ENCODE measurements around the gene NME1. TPM values are rescaled to one million over a fixed set of nuclear protein-coding genes. Genes with fewer than 3 reads are reported as not detected.
A peak's percentile ranks its signal among the peaks of the same experiment; 100 is the strongest.

NME1 gene
- polyA plus RNA-seq, 2 of the 4 experiments (the other 2 are of a cell fraction) = 542 to 782 TPM

DNA sequence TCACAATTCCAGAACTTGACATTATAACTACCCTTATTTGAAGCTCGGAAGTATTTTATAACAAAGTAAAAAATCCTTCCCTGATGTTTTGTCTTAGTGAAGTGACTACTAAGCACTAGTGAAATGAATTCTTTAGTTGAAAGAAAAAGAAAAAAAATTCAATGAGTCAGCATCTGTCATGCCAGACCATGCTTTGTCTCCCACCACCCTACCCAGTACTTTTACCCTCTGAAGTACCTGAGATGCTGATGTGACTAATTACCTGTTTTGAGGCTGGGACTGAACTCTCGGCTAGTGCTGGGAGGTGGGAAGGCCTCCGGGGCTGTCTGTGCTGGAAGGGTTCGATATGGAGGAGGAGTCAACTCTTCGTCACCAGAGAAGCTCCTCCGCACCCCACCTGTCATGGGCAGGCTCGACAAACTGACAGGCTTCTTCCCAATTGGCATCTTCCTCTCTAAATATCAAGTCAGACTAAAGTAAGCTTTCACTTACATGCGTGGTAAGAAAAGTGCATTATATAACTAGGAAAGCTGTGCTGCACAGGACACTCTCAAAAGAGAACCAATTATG lies 32.5 kb downstream of the NME1 start:
- no peak for DNase-seq (ENCODE audit: low read depth in 1 of 2, low spot score in 1 of 2)
- no peaks in the 10 kb centered on the region for H3K4me1 ChIP-seq
- ATAC-seq = no peak
- 93% methylated on average over 8 of the region's 8 CpGs for WGBS (ENCODE audit: missing lambda C conversion rate)
- H3K9me3 ChIP-seq = no peaks in the 10 kb centered on the region
- H3K4me3 ChIP-seq = no peak overlapping the region
- no peak overlapping the region for H3K4me2 ChIP-seq
- H3K27ac ChIP-seq = no peak overlapping the region
- CTCF ChIA-PET = interaction anchor here (1.5 to 1.7 kb wide), 3 partner anchors 9 to 12 kb away, joined by 4 to 6 read pairs (median 4); no protein-coding TSS in a partner anchor
- TF ChIP-seq, protein P1, sequence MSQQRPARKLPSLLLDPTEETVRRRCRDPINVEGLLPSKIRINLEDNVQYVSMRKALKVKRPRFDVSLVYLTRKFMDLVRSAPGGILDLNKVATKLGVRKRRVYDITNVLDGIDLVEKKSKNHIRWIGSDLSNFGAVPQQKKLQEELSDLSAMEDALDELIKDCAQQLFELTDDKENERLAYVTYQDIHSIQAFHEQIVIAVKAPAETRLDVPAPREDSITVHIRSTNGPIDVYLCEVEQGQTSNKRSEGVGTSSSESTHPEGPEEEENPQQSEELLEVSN (IDR thresholded peaks at IDR 0.05; ENCODE audit: borderline replicate concordance, low read depth) = no peak
- TF ChIP-seq HOXB5 (CRISPR knock-in tag; IDR thresholded peaks at IDR 0.05) = no peak
- TF ChIP-seq MAFK (IDR thresholded peaks at IDR 0.05; ENCODE audit: partially characterized antibody) = peak; percentile 86
- FAIRE-seq = no peak
- POLR2A ChIA-PET = interaction anchor here (0.6 kb wide), 1 partner anchor 681 kb away, joined by 3 read pairs; no protein-coding TSS in a partner anchor

DNA sequence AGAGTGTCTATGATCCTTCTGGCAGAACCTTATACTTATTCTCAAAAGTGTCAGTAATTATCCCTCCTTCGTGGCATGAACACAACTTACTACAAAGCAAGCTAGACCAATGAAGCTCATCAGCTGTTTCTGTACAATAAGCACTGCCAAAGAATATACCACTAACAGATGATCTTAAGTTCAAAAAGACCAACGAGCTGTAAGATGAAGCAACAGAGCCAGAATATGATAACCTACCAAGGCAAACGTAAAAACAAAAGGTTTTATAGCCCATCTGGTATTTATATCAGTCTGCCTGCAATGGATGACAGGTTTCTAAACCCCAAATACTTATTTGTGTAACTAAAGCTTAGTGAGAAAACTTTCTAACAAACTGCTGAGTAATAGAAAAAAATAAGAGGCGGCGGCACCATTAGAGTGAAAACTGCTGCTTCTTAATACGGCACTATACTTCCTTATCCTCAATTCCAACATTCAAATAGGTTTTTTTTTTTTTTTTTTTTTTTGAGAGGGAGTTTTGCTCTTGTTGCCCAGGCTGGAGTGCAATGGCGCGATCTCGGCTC lies 35.0 kb downstream of the NME1 start:
- H3K27ac ChIP-seq = no peak overlapping the region
- no peaks in the 10 kb centered on the region for H3K9me3 ChIP-seq
- ChIA-PET CTCF (interaction anchor here (1.2 kb wide), 1 partner anchor 35 kb away, joined by 4 read pairs; the partner anchor contains the start of gene NME1), POLR2A (no interaction called here)
- TF ChIP-seq HOXB13 (CRISPR knock-in tag; IDR thresholded peaks at IDR 0.05; ENCODE audit: low read depth) (no peak), FOSB (CRISPR knock-in tag; IDR thresholded peaks at IDR 0.05) (no peak), MAFK (IDR thresholded peaks at IDR 0.05; ENCODE audit: partially characterized antibody) (peak; percentile 68), RAD21 (conservative IDR thresholded peaks at IDR 0.05 in 1 of 2, IDR thresholded peaks at IDR 0.05 in 1 of 2) (no peak)
- no peaks in the 10 kb centered on the region for H3K4me1 ChIP-seq
- DNase-seq (ENCODE audit: low read depth in 1 of 2, low spot score in 1 of 2) (no peak), ATAC-seq (no peak), FAIRE-seq (no peak)
- H3K4me3 ChIP-seq = no peak overlapping the region
- WGBS (ENCODE audit: missing lambda C conversion rate) = 91% methylated on average over 9 of the region's 9 CpGs
- H3K4me2 ChIP-seq = no peak overlapping the region

DNA sequence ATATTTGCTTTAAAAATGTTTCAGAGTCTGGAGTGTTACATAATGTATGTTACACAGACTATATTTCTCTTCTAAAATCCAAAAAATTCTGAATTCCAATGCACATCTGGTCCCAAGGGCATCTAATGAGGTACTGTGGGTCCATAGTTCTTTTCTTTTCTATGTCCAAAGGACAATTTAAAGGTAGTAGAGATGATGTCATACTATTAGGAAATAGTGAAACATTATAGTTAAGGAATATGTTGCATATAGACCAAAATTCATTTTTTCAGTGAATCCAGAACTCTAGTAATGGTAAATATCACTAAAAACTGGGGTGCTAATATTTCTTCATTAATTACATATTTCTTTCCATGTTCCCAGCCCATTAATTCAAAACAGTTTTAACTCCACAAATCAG lies 35.8 kb downstream of the NME1 start:
- Histone ChIP-seq H3K4me3 (no peak overlapping the region), H3K9me3 (no peaks in the 10 kb centered on the region), H3K4me2 (no peak overlapping the region), H3K27ac (no peak overlapping the region), H3K4me1 (no peaks in the 10 kb centered on the region)
- ChIA-PET CTCF (interaction anchor here (1.7 kb wide), 1 partner anchor 10 kb away, joined by 5 read pairs; no protein-coding TSS in a partner anchor), POLR2A (no interaction called here)
- DNase-seq (ENCODE audit: low read depth in 1 of 2, low spot score in 1 of 2) (no peak), FAIRE-seq (no peak), ATAC-seq (no peak)
- TF ChIP-seq, protein P2, sequence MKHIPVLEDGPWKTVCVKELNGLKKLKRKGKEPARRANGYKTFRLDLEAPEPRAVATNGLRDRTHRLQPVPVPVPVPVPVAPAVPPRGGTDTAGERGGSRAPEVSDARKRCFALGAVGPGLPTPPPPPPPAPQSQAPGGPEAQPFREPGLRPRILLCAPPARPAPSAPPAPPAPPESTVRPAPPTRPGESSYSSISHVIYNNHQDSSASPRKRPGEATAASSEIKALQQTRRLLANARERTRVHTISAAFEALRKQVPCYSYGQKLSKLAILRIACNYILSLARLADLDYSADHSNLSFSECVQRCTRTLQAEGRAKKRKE (CRISPR knock-in tag; IDR thresholded peaks at IDR 0.05; ENCODE audit: low read depth) = no peak
- TF ChIP-seq RCOR1 (IDR thresholded peaks at IDR 0.05; ENCODE audit: low read depth, low read length) = no peak
- no peak for TF ChIP-seq MAZ (IDR thresholded peaks at IDR 0.05; ENCODE audit: borderline replicate concordance, low read depth, low read length)
- TF ChIP-seq ZFP36 (IDR thresholded peaks at IDR 0.05; ENCODE audit: borderline replicate concordance, partially characterized antibody) = no peak
- TF ChIP-seq FOSB (CRISPR knock-in tag; IDR thresholded peaks at IDR 0.05) = no peak
- no peak for TF ChIP-seq HOXB13 (CRISPR knock-in tag; IDR thresholded peaks at IDR 0.05; ENCODE audit: low read depth)
- TF ChIP-seq, protein P1 (IDR thresholded peaks at IDR 0.05; ENCODE audit: borderline replicate concordance, low read depth) = no peak

- ATAC-seq = no peak
- peak; percentile 54 for FAIRE-seq
- Histone ChIP-seq H3K27ac (no peak overlapping the region), H3K4me1 (no peaks in the 10 kb centered on the region), H3K4me2 (no peak overlapping the region), H3K4me3 (no peak overlapping the region), H3K9me3 (no peaks in the 10 kb centered on the region)
- ChIA-PET POLR2A (no interaction called here), CTCF (interaction anchor here (1.7 kb wide), 1 partner anchor 10 kb away, joined by 5 read pairs; no protein-coding TSS in a partner anchor)
- no peak for DNase-seq (ENCODE audit: low read depth in 1 of 2, low spot score in 1 of 2)
- 97% methylated on average over 1 of the region's 1 CpG for WGBS (ENCODE audit: missing lambda C conversion rate)
- no peak for TF ChIP-seq KDM5A (IDR thresholded peaks at IDR 0.05)
- TF ChIP-seq, protein P3, sequence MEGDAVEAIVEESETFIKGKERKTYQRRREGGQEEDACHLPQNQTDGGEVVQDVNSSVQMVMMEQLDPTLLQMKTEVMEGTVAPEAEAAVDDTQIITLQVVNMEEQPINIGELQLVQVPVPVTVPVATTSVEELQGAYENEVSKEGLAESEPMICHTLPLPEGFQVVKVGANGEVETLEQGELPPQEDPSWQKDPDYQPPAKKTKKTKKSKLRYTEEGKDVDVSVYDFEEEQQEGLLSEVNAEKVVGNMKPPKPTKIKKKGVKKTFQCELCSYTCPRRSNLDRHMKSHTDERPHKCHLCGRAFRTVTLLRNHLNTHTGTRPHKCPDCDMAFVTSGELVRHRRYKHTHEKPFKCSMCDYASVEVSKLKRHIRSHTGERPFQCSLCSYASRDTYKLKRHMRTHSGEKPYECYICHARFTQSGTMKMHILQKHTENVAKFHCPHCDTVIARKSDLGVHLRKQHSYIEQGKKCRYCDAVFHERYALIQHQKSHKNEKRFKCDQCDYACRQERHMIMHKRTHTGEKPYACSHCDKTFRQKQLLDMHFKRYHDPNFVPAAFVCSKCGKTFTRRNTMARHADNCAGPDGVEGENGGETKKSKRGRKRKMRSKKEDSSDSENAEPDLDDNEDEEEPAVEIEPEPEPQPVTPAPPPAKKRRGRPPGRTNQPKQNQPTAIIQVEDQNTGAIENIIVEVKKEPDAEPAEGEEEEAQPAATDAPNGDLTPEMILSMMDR (IDR thresholded peaks at IDR 0.05) = no peak
- no peak for TF ChIP-seq FOSB (CRISPR knock-in tag; IDR thresholded peaks at IDR 0.05)
- TF ChIP-seq, protein P1 (IDR thresholded peaks at IDR 0.05; ENCODE audit: borderline replicate concordance, low read depth) = no peak
- TF ChIP-seq EP300 (IDR thresholded peaks at IDR 0.05) = no peak
- TF ChIP-seq HDAC2 (IDR thresholded peaks at IDR 0.05) = no peak
- TF ChIP-seq, protein P4, sequence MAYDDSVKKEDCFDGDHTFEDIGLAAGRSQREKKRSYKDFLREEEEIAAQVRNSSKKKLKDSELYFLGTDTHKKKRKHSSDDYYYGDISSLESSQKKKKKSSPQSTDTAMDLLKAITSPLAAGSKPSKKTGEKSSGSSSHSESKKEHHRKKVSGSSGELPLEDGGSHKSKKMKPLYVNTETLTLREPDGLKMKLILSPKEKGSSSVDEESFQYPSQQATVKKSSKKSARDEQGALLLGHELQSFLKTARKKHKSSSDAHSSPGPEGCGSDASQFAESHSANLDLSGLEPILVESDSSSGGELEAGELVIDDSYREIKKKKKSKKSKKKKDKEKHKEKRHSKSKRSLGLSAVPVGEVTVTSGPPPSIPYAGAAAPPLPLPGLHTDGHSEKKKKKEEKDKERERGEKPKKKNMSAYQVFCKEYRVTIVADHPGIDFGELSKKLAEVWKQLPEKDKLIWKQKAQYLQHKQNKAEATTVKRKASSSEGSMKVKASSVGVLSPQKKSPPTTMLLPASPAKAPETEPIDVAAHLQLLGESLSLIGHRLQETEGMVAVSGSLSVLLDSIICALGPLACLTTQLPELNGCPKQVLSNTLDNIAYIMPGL (CRISPR knock-in tag; IDR thresholded peaks at IDR 0.05; ENCODE audit: borderline replicate concordance) = no peak
- TF ChIP-seq ZNF302 (CRISPR knock-in tag; IDR thresholded peaks at IDR 0.05) = no peak
- no peak for TF ChIP-seq MAZ (IDR thresholded peaks at IDR 0.05; ENCODE audit: borderline replicate concordance, low read depth, low read length)
- TF ChIP-seq HOXB5 (CRISPR knock-in tag; IDR thresholded peaks at IDR 0.05) = no peak
- TF ChIP-seq CHD4 (IDR thresholded peaks at IDR 0.05; ENCODE audit: borderline replicate concordance) = no peak
- TF ChIP-seq FOSL2 (IDR thresholded peaks at IDR 0.05) = no peak
- TF ChIP-seq FOSL2 (CRISPR knock-in tag; IDR thresholded peaks at IDR 0.05) = no peak
- TF ChIP-seq ZFP36 (IDR thresholded peaks at IDR 0.05; ENCODE audit: borderline replicate concordance, partially characterized antibody) = no peak
- no peak for TF ChIP-seq CBX8 (IDR thresholded peaks at IDR 0.05)
Observed at GRCh38 chr17:51189628-51190027, 36.3 kb downstream of the NME1 start.
